ENCODE data around the gene GARRE1. TPM values are rescaled to one million over a fixed set of nuclear protein-coding genes. Genes with fewer than 3 reads are reported as not detected.
"Not testable (repeated sequence)": the region's sequence is repeated elsewhere in the genome, so short reads cannot be mapped to it uniquely, and the experiment has no call there.

Gene GARRE1
- total RNA-seq, 4 donors from 2014 or later = 22.4 to 54.6 (median 43.0) TPM

- no peaks in the 10 kb centered on the region for H3K4me1 ChIP-seq
These were observed 17.1 kb upstream of the GARRE1 start for GRCh38 chr19:34237283-34237682.

GRCh38 chr19:34237939-34238338 lies 16.4 kb upstream of the GARRE1 start:
- no peak for DNase-seq
- intact Hi-C loops (cut with DNase I; ENCODE audit: low total_unique reads) = no loop called here
- no peaks in the 10 kb centered on the region for H3K27me3 ChIP-seq
- no peaks in the 10 kb centered on the region for H3K4me1 ChIP-seq
- H3K9me3 ChIP-seq = no peaks in the 10 kb centered on the region
- H3K27ac ChIP-seq = no peak overlapping the region
- no peaks in the 10 kb centered on the region for H3K36me3 ChIP-seq
- no peak overlapping the region for H3K4me3 ChIP-seq
- TF ChIP-seq POLR2A (IDR thresholded peaks at IDR 0.05) (no peak), CTCF (IDR thresholded peaks at IDR 0.05) (no peak)

More at GRCh38 chr19:34237283-34237682, 17.1 kb upstream of the GARRE1 start:
- H3K27me3 ChIP-seq = no peaks in the 10 kb centered on the region
- no peak for DNase-seq
- H3K9me3 ChIP-seq = no peaks in the 10 kb centered on the region
- H3K4me3 ChIP-seq = no peak overlapping the region
- H3K27ac ChIP-seq = no peak overlapping the region
- intact Hi-C loops (cut with DNase I; ENCODE audit: low total_unique reads) = no loop called here
- TF ChIP-seq CTCF (IDR thresholded peaks at IDR 0.05) (no peak), POLR2A (IDR thresholded peaks at IDR 0.05) (no peak)
- no peaks in the 10 kb centered on the region for H3K36me3 ChIP-seq

- no peaks in the 10 kb centered on the region for H3K36me3 ChIP-seq
- H3K27ac ChIP-seq = no peak overlapping the region
- no peak for DNase-seq
- intact Hi-C loops (cut with DNase I; ENCODE audit: low total_unique reads) = no loop called here
- no peaks in the 10 kb centered on the region for H3K27me3 ChIP-seq
- H3K4me3 ChIP-seq = no peak overlapping the region
- no peaks in the 10 kb centered on the region for H3K4me1 ChIP-seq
- TF ChIP-seq POLR2A (IDR thresholded peaks at IDR 0.05) (no peak), CTCF (IDR thresholded peaks at IDR 0.05) (no peak)
- H3K9me3 ChIP-seq = no peaks in the 10 kb centered on the region
These were observed 12.6 kb upstream of the GARRE1 start for GRCh38 chr19:34241513-34242337.

- H3K4me3 ChIP-seq; intact Hi-C loops (cut with DNase I; ENCODE audit: low total_unique reads); H3K36me3 ChIP-seq; H3K27me3 ChIP-seq; H3K4me1 ChIP-seq; H3K9me3 ChIP-seq; DNase-seq; H3K27ac ChIP-seq: not testable (repeated sequence)
These were observed 11.0 kb upstream of the GARRE1 start for GRCh38 chr19:34243138-34243875.

GRCh38 chr19:34243876-34244578 lies 10.3 kb upstream of the GARRE1 start:
- intact Hi-C loops (cut with DNase I; ENCODE audit: low total_unique reads) = no loop called here
- Histone ChIP-seq H3K4me1 (no peaks in the 10 kb centered on the region), H3K36me3 (no peaks in the 10 kb centered on the region), H3K4me3 (no peak overlapping the region), H3K27ac (no peak overlapping the region), H3K27me3 (no peaks in the 10 kb centered on the region), H3K9me3 (no peaks in the 10 kb centered on the region)
- DNase-seq = no peak
- TF ChIP-seq CTCF (IDR thresholded peaks at IDR 0.05) (no peak), POLR2A (IDR thresholded peaks at IDR 0.05) (no peak)
